ENCODE data around the gene MAGI2.

The MAGI2 gene

DNA sequence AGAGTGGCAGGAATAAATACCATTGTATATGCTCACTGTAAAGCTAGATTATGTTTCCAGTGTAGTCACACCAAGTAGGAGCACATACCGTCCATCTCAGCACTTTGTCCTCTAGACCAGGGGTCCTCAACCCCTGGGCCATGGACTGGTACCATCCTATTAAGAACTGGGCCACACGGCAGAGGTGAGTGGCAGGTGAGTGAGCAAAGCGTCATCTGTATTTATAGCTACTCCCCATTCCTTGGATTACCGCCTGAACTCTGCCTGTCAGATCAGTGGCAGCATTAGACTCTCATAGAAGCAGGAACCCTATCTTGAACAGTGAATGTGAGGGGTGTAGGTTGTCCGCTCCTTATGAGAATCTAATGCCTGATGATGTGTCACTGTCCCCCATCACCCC, 735.3 kb downstream of the MAGI2 start:
- no peak overlapping the region for H3K27ac ChIP-seq (ENCODE audit: low read depth, low read length)
- no peaks in the 10 kb centered on the region for H3F3A ChIP-seq (ENCODE audit: insufficient read depth)
- H2AFZ ChIP-seq (ENCODE audit: low read depth, low read length, severe bottlenecking): no peak overlapping the region
- H3K36me3 ChIP-seq (ENCODE audit: low read length): no peaks in the 10 kb centered on the region
- TF ChIP-seq, protein P1, sequence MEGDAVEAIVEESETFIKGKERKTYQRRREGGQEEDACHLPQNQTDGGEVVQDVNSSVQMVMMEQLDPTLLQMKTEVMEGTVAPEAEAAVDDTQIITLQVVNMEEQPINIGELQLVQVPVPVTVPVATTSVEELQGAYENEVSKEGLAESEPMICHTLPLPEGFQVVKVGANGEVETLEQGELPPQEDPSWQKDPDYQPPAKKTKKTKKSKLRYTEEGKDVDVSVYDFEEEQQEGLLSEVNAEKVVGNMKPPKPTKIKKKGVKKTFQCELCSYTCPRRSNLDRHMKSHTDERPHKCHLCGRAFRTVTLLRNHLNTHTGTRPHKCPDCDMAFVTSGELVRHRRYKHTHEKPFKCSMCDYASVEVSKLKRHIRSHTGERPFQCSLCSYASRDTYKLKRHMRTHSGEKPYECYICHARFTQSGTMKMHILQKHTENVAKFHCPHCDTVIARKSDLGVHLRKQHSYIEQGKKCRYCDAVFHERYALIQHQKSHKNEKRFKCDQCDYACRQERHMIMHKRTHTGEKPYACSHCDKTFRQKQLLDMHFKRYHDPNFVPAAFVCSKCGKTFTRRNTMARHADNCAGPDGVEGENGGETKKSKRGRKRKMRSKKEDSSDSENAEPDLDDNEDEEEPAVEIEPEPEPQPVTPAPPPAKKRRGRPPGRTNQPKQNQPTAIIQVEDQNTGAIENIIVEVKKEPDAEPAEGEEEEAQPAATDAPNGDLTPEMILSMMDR (IDR thresholded peaks at IDR 0.05; ENCODE audit: insufficient read depth, low read length, poor library complexity, severe bottlenecking): no peak
- TF ChIP-seq EZH2phosphoT487 (conservative IDR thresholded peaks at IDR 0.05; ENCODE audit: low read length): no peak
- H3K4me2 ChIP-seq (ENCODE audit: low read depth, low read length, poor library complexity, severe bottlenecking): no peak overlapping the region
- H3K9ac ChIP-seq (ENCODE audit: low read length): no peak overlapping the region
- H3K79me2 ChIP-seq (ENCODE audit: insufficient read depth, low read length): no peaks in the 10 kb centered on the region
- H3K9me2 ChIP-seq (replicated peaks; ENCODE audit: insufficient read depth, low read length): no peaks in the 10 kb centered on the region
- no peaks in the 10 kb centered on the region for H3K27me3 ChIP-seq (ENCODE audit: low read length)
- H3K4me3 ChIP-seq (ENCODE audit: insufficient read depth, low read length, poor library complexity, severe bottlenecking): no peak overlapping the region
- no peaks in the 10 kb centered on the region for H3K9me3 ChIP-seq (ENCODE audit: insufficient read depth, low read length)
- H4K20me1 ChIP-seq (ENCODE audit: low read depth, low read length): no peaks in the 10 kb centered on the region

DNA sequence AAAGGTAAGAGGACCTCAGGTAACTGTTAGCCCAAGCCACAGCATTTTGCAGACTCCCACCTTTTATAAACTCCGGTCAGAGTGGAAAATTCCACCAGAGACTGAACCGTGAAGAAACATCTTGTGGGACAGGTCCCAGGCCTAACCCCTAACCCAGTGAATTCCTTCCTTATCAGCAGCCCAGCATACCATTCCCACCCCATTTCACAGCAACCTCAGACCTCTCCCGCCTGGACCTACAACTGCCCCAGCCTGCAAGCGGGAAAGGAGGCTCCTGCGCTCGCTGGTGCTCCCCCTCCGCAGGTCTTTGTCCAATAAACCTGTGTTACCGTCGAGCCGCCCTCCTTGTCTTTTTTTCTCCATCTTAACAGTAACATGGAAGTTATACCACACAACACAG, 736.6 kb downstream of the MAGI2 start:
- Histone ChIP-seq H3K4me3 (ENCODE audit: insufficient read depth, low read length, poor library complexity, severe bottlenecking) (no peak overlapping the region), H3K9ac (ENCODE audit: low read length) (no peak overlapping the region), H3K9me2 (replicated peaks; ENCODE audit: insufficient read depth, low read length) (no peaks in the 10 kb centered on the region), H3K79me2 (ENCODE audit: insufficient read depth, low read length) (no peaks in the 10 kb centered on the region), H4K20me1 (ENCODE audit: low read depth, low read length) (no peaks in the 10 kb centered on the region), H3K9me3 (ENCODE audit: insufficient read depth, low read length) (no peaks in the 10 kb centered on the region), H3F3A (ENCODE audit: insufficient read depth) (no peaks in the 10 kb centered on the region), H3K4me2 (ENCODE audit: low read depth, low read length, poor library complexity, severe bottlenecking) (no peak overlapping the region), H3K36me3 (ENCODE audit: low read length) (no peaks in the 10 kb centered on the region), H3K27me3 (ENCODE audit: low read length) (no peaks in the 10 kb centered on the region), H2AFZ (ENCODE audit: low read depth, low read length, severe bottlenecking) (no peak overlapping the region), H3K27ac (ENCODE audit: low read depth, low read length) (no peak overlapping the region)
- TF ChIP-seq, protein P1 (IDR thresholded peaks at IDR 0.05; ENCODE audit: insufficient read depth, low read length, poor library complexity, severe bottlenecking): no peak
- no peak for TF ChIP-seq EZH2phosphoT487 (conservative IDR thresholded peaks at IDR 0.05; ENCODE audit: low read length)

DNA sequence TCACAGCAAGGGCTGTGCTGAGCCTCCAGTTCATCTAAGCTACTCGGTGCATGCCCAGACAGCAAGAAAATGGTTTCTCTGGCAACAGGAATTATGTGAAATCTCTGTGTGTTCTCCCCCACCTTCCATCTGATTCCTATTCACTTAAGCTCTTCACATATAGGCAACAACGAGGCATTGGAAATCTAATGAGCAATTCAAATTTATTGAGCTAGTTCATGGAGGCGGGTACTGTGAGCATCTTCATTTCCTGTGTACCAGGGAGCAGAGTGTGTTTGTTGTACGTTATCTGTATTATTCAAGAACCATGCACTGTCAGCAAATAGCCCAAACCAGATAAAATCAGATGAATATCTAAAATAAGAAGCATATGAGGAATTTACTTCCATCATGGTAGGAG, 739.1 kb downstream of the MAGI2 start:
- Histone ChIP-seq H3K9ac (ENCODE audit: low read length) (no peak overlapping the region), H3K4me2 (ENCODE audit: low read depth, low read length, poor library complexity, severe bottlenecking) (no peak overlapping the region), H3F3A (ENCODE audit: insufficient read depth) (no peaks in the 10 kb centered on the region), H3K9me3 (ENCODE audit: insufficient read depth, low read length) (no peaks in the 10 kb centered on the region), H2AFZ (ENCODE audit: low read depth, low read length, severe bottlenecking) (no peak overlapping the region), H3K9me2 (replicated peaks; ENCODE audit: insufficient read depth, low read length) (no peaks in the 10 kb centered on the region), H3K36me3 (ENCODE audit: low read length) (no peaks in the 10 kb centered on the region), H4K20me1 (ENCODE audit: low read depth, low read length) (no peaks in the 10 kb centered on the region), H3K27me3 (ENCODE audit: low read length) (no peaks in the 10 kb centered on the region), H3K79me2 (ENCODE audit: insufficient read depth, low read length) (no peaks in the 10 kb centered on the region), H3K27ac (ENCODE audit: low read depth, low read length) (no peak overlapping the region), H3K4me3 (ENCODE audit: insufficient read depth, low read length, poor library complexity, severe bottlenecking) (no peak overlapping the region)
- TF ChIP-seq, protein P1 (IDR thresholded peaks at IDR 0.05; ENCODE audit: insufficient read depth, low read length, poor library complexity, severe bottlenecking): no peak
- no peak for TF ChIP-seq EZH2phosphoT487 (conservative IDR thresholded peaks at IDR 0.05; ENCODE audit: low read length)
